ENCODE data around the gene GRK6.

DNA sequence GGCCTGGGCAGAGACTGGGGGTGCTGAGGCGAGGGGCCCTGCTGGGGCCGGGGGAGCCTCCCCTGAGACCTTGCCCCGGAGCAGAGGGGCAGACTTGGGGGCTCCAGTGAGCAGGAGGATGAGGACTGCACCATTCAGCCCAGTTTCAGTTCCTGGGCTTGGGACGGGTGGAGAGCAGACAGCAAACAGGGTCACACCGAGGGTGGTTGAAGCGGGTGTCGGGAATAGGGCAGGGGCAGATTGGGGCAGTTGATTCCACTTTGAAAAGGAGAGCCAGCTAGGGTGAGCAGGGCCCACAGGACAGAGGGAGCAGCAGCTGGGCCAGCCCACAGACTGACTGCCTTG, 4.5 kb downstream of the GRK6 start:
- TF ChIP-seq MAX (IDR thresholded peaks at IDR 0.05) (no peak), TAF1 (IDR thresholded peaks at IDR 0.05; ENCODE audit: low read depth) (no peak), TCF12 (IDR thresholded peaks at IDR 0.05; ENCODE audit: low read depth) (no peak)
- TF ChIP-seq, protein P1, sequence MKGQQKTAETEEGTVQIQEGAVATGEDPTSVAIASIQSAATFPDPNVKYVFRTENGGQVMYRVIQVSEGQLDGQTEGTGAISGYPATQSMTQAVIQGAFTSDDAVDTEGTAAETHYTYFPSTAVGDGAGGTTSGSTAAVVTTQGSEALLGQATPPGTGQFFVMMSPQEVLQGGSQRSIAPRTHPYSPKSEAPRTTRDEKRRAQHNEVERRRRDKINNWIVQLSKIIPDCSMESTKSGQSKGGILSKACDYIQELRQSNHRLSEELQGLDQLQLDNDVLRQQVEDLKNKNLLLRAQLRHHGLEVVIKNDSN (IDR thresholded peaks at IDR 0.05) = no peak

Measured in Ishikawa (cell line).